DMS 273 treated with DMSO at 0.1 percent for 48 hours (cell line): ENCODE data around the gene CAMTA1.
A peak's percentile ranks its signal among the peaks of the same experiment; 100 is the strongest.

ENCODE experiments used
- DNase-seq: peaks from one replicate; lab custom pipeline; 2025; lab: John Stamatoyannopoulos, UW

The CAMTA1 gene

GRCh38 chr1:7040969-7041695, 255.9 kb downstream of the CAMTA1 start:
- no peak for DNase-seq

- DNase-seq: peak; percentile 17
Observed at GRCh38 chr1:7042322-7043190, 257.3 kb downstream of the CAMTA1 start.

GRCh38 chr1:7043191-7043549, 257.9 kb downstream of the CAMTA1 start:
- DNase-seq: no peak

GRCh38 chr1:7043719-7044535, 258.7 kb downstream of the CAMTA1 start:
- no peak for DNase-seq

GRCh38 chr1:7045897-7046296, 260.6 kb downstream of the CAMTA1 start:
- DNase-seq: no peak

- DNase-seq: no peak
Observed at GRCh38 chr1:7046314-7046713, 261.1 kb downstream of the CAMTA1 start.

GRCh38 chr1:7046891-7047290, 261.6 kb downstream of the CAMTA1 start:
- DNase-seq: no peak

GRCh38 chr1:7047866-7048265, 262.6 kb downstream of the CAMTA1 start:
- DNase-seq: no peak

GRCh38 chr1:7048395-7048794, 263.1 kb downstream of the CAMTA1 start:
- no peak for DNase-seq

GRCh38 chr1:7049913-7050625, 264.8 kb downstream of the CAMTA1 start:
- no peak for DNase-seq

GRCh38 chr1:7050751-7051665, 265.8 kb downstream of the CAMTA1 start:
- DNase-seq: no peak

- no peak for DNase-seq
Observed at GRCh38 chr1:7052701-7053100, 267.4 kb downstream of the CAMTA1 start.

GRCh38 chr1:7060745-7061144, 275.5 kb downstream of the CAMTA1 start:
- no peak for DNase-seq

- DNase-seq: no peak
Observed at GRCh38 chr1:7062346-7063061, 277.2 kb downstream of the CAMTA1 start.

GRCh38 chr1:7063981-7064380, 278.7 kb downstream of the CAMTA1 start:
- no peak for DNase-seq

- no peak for DNase-seq
Observed at GRCh38 chr1:7068552-7068951, 283.3 kb downstream of the CAMTA1 start.

- no peak for DNase-seq
Observed at GRCh38 chr1:7069931-7070330, 284.7 kb downstream of the CAMTA1 start.

GRCh38 chr1:7070389-7071029, 285.3 kb downstream of the CAMTA1 start:
- no peak for DNase-seq

GRCh38 chr1:7076117-7076516, 290.9 kb downstream of the CAMTA1 start:
- DNase-seq: no peak

- DNase-seq: no peak
Observed at GRCh38 chr1:7076572-7076971, 291.3 kb downstream of the CAMTA1 start.
